Measurements from ENCODE around the gene TMEM127.

TMEM127 gene

GRCh38 chr2:96203130-96204028 is 62.4 kb downstream of the TMEM127 start:
- no peak for DNase-seq

GRCh38 chr2:96202152-96202854 is 63.5 kb downstream of the TMEM127 start:
- DNase-seq, result no peak

- no peak for DNase-seq
Observed at GRCh38 chr2:96201338-96201737, 64.5 kb downstream of the TMEM127 start.

GRCh38 chr2:96198921-96199320 is 66.9 kb downstream of the TMEM127 start:
- DNase-seq, result no peak

Data from NCI-H774 (cell line).